Cardiac muscle cell (in vitro differentiated cells and primary cell): ENCODE measurements around the gene GOT1. TPM values are rescaled to one million over a fixed set of nuclear protein-coding genes. Genes with fewer than 3 reads are reported as not detected.

Experiments used
- DNase-seq, 2 donors: peaks; one replicate each; pipeline versions ENCODE4 v3.0.0 to v3.0.0-alpha.2; 2010 to 2017; ENCODE audit warnings: low read depth in 1 of 2, low spot score in 1 of 2
- H3K27ac ChIP-seq: fragments of 200-600 bp; sonication (generic); 2 replicates; pipeline ENCODE4 v1.5.1; 2016
- H3K27me3 ChIP-seq: fragments of 200-600 bp; sonication (generic); 2 replicates; pipeline ENCODE4 v1.6.0; 2016; ENCODE audit warnings: control low read depth
- H3K36me3 ChIP-seq: fragments of 200-600 bp; sonication (generic); 2 replicates; pipeline ENCODE4 v1.5.1; 2016; ENCODE audit warnings: control low read depth
- H3K4me1 ChIP-seq: fragments of 200-600 bp; sonication (generic); 2 replicates; pipeline ENCODE4 v1.8.1; 2017; ENCODE audit warnings: low read depth, mild to moderate bottlenecking, mixed run types
- H3K4me3 ChIP-seq: fragments of 200-600 bp; sonication (generic); 2 replicates; pipeline ENCODE4 v1.5.1; 2016; ENCODE audit warnings: mild to moderate bottlenecking
- H3K9me3 ChIP-seq: fragments of 200-600 bp; sonication (generic); 2 replicates; pipeline ENCODE4 v1.5.1; 2017; ENCODE audit warnings: low read depth, mild to moderate bottlenecking, control low read depth
- CTCF ChIP-seq: IDR thresholded peaks from 2 replicates; pipeline ENCODE4 v1.5.1; 2012; ENCODE audit warnings: low read depth, mild to moderate bottlenecking, low read length
- polyA plus RNA-seq: library from polyadenylated mRNA; unstranded; fragments of >200 nt; fragmentation: Nextera tagmentation; extraction: Ambion mirVana; gene quantifications from 2 replicates; pipeline ENCODE4 v1.2.1, GENCODE V29; 2016
- total RNA-seq: library from RNA; depleted of rRNA; stranded (reverse); fragments of >200 nt; gene quantifications from 2 replicates; pipeline ENCODE4 v1.2.3, GENCODE V29; 2016

Gene GOT1
- total and polyA plus RNA-seq, 2 experiments from 2014 or later: 114 to 243 TPM

- no peak for DNase-seq
- Histone ChIP-seq H3K36me3 (peaks cover 29% of the 10 kb centered on the region), H3K4me1 (peaks cover 4% of the 10 kb centered on the region), H3K27ac (no peak overlapping the region), H3K27me3 (no peaks in the 10 kb centered on the region), H3K4me3 (no peak overlapping the region), H3K9me3 (no peaks in the 10 kb centered on the region)
- TF ChIP-seq CTCF: no peak
Observed at GRCh38 chr10:99421233-99421739, 9.1 kb downstream of the GOT1 start.

- Histone ChIP-seq H3K4me1 (peaks cover 4% of the 10 kb centered on the region), H3K4me3 (no peak overlapping the region), H3K9me3 (no peaks in the 10 kb centered on the region), H3K27me3 (no peaks in the 10 kb centered on the region), H3K27ac (no peak overlapping the region), H3K36me3 (peaks cover 23% of the 10 kb centered on the region)
- DNase-seq: no peak
- no peak for TF ChIP-seq CTCF
Observed at GRCh38 chr10:99419688-99420087, 10.7 kb downstream of the GOT1 start.

- Histone ChIP-seq H3K36me3 (peaks cover 23% of the 10 kb centered on the region), H3K27ac (no peak overlapping the region), H3K4me3 (no peak overlapping the region), H3K9me3 (no peaks in the 10 kb centered on the region), H3K27me3 (no peaks in the 10 kb centered on the region), H3K4me1 (peaks cover 4% of the 10 kb centered on the region)
- DNase-seq: no peak
- TF ChIP-seq CTCF: no peak
Observed at GRCh38 chr10:99418910-99419624, 11.4 kb downstream of the GOT1 start.

GRCh38 chr10:99412099-99412498, 18.3 kb downstream of the GOT1 start:
- Histone ChIP-seq H3K4me3 (no peak overlapping the region), H3K27ac (peak overlapping the region; percentile 27), H3K9me3 (no peaks in the 10 kb centered on the region), H3K36me3 (no peaks in the 10 kb centered on the region), H3K4me1 (peaks cover 3% of the 10 kb centered on the region), H3K27me3 (no peaks in the 10 kb centered on the region)
- TF ChIP-seq CTCF: no peak
- no peak for DNase-seq

GRCh38 chr10:99411546-99411945, 18.9 kb downstream of the GOT1 start:
- no peaks in the 10 kb centered on the region for H3K27me3 ChIP-seq
- DNase-seq: no peak
- H3K4me3 ChIP-seq: no peak overlapping the region
- H3K9me3 ChIP-seq: no peaks in the 10 kb centered on the region
- H3K27ac ChIP-seq: no peak overlapping the region
- TF ChIP-seq CTCF: no peak
- peaks cover 1% of the 10 kb centered on the region for H3K36me3 ChIP-seq
- H3K4me1 ChIP-seq: peaks cover 3% of the 10 kb centered on the region
